Type B pancreatic cell (in vitro differentiated cells): Measurements from ENCODE around the gene TADA2A. TPM values are rescaled to one million over a fixed set of nuclear protein-coding genes. Genes with fewer than 3 reads are reported as not detected.
"Not testable (repeated sequence)": the region's sequence is repeated elsewhere in the genome, so short reads cannot be mapped to it uniquely, and the experiment has no call there.

Experiments
- DNase-seq: peaks from one replicate; pipeline ENCODE4 v3.0.0; 2021; ENCODE audit warnings: mixed read lengths; ENCODE audit not compliant: unreplicated experiment; ENCODE audit errors: extremely low spot score
- H3K27ac Mint-ChIP-seq: 2 replicates; pipeline ENCODE4 v1.8.0; 2021; ENCODE audit warnings: mild to moderate bottlenecking, mixed read lengths
- H3K27me3 Mint-ChIP-seq: 2 replicates; pipeline ENCODE4 v1.8.0; 2021; ENCODE audit warnings: mixed read lengths
- H3K36me3 Mint-ChIP-seq: 2 replicates; pipeline ENCODE4 v1.8.0; 2021; ENCODE audit warnings: mixed read lengths
- H3K4me1 Mint-ChIP-seq: one replicate; pipeline ENCODE4 v1.8.0; 2021; ENCODE audit warnings: mixed read lengths; ENCODE audit not compliant: unreplicated experiment
- H3K4me3 Mint-ChIP-seq: 2 replicates; pipeline ENCODE4 v1.8.0; 2021; ENCODE audit warnings: mild to moderate bottlenecking, mixed read lengths
- H3K9me3 Mint-ChIP-seq: 2 replicates; pipeline ENCODE4 v1.8.0; 2021; ENCODE audit warnings: mixed read lengths
- CTCF ChIP-seq: fragments of 200-600 bp; sonication (generic); conservative IDR thresholded peaks from 2 replicates; pipeline ENCODE4 v1.5.0; 2021; ENCODE audit warnings: antibody characterized with exemption, mild to moderate bottlenecking
- total RNA-seq: library from RNA; stranded (reverse); gene quantifications from 2 replicates; pipeline ENCODE4 v1.2.1, GENCODE V29; 2021; ENCODE audit warnings: low replicate concordance

Gene TADA2A
- total RNA-seq, 1 donor from 2014 or later, result 28.5 TPM

GRCh38 chr17:37446027-37446426 is 39.3 kb downstream of the TADA2A start:
- Mint-ChIP-seq H3K4me3 (no peak overlapping the region), H3K27me3 (no peaks in the 10 kb centered on the region), H3K9me3 (no peaks in the 10 kb centered on the region), H3K4me1 (no peaks in the 10 kb centered on the region), H3K27ac (no peak overlapping the region), H3K36me3 (peaks cover 26% of the 10 kb centered on the region)
- DNase-seq, result no peak
- TF ChIP-seq CTCF, result no peak

- H3K4me1 Mint-ChIP-seq, result no peaks in the 10 kb centered on the region
- H3K27ac Mint-ChIP-seq, result no peak overlapping the region
- no peak for DNase-seq
- H3K4me3 Mint-ChIP-seq, result no peak overlapping the region
- TF ChIP-seq CTCF, result no peak
- no peaks in the 10 kb centered on the region for H3K9me3 Mint-ChIP-seq
- H3K27me3 Mint-ChIP-seq, result no peaks in the 10 kb centered on the region
- H3K36me3 Mint-ChIP-seq, result peaks cover 28% of the 10 kb centered on the region
These were observed 41.0 kb downstream of the TADA2A start for GRCh38 chr17:37447641-37448040.

- no peaks in the 10 kb centered on the region for H3K4me1 Mint-ChIP-seq
- DNase-seq, result no peak
- H3K27me3 Mint-ChIP-seq, result no peaks in the 10 kb centered on the region
- TF ChIP-seq CTCF, result no peak
- peaks cover 31% of the 10 kb centered on the region for H3K36me3 Mint-ChIP-seq
- H3K27ac Mint-ChIP-seq, result peak overlapping the region; percentile 78
- H3K9me3 Mint-ChIP-seq, result no peaks in the 10 kb centered on the region
- peak overlapping the region; percentile 30 for H3K4me3 Mint-ChIP-seq
These were observed 43.4 kb downstream of the TADA2A start for GRCh38 chr17:37450112-37450511.

- not testable (repeated sequence) for H3K36me3 Mint-ChIP-seq, H3K27me3 Mint-ChIP-seq, DNase-seq, H3K4me1 Mint-ChIP-seq, H3K27ac Mint-ChIP-seq, H3K9me3 Mint-ChIP-seq, H3K4me3 Mint-ChIP-seq
These were observed 51.1 kb downstream of the TADA2A start for GRCh38 chr17:37457801-37458200.

- H3K36me3 Mint-ChIP-seq, result peaks cover 4% of the 10 kb centered on the region
- TF ChIP-seq CTCF, result no peak
- H3K9me3 Mint-ChIP-seq, result no peaks in the 10 kb centered on the region
- H3K4me1 Mint-ChIP-seq, result no peaks in the 10 kb centered on the region
- H3K4me3 Mint-ChIP-seq, result no peak overlapping the region
- H3K27me3 Mint-ChIP-seq, result no peaks in the 10 kb centered on the region
- DNase-seq, result no peak
- H3K27ac Mint-ChIP-seq, result no peak overlapping the region
These were observed 52.1 kb downstream of the TADA2A start for GRCh38 chr17:37458805-37459204.

GRCh38 chr17:37461668-37462067 is 55.0 kb downstream of the TADA2A start:
- Mint-ChIP-seq H3K9me3 (no peaks in the 10 kb centered on the region), H3K4me1 (no peaks in the 10 kb centered on the region), H3K4me3 (no peak overlapping the region), H3K36me3 (peaks cover 16% of the 10 kb centered on the region), H3K27me3 (no peaks in the 10 kb centered on the region), H3K27ac (no peak overlapping the region)
- TF ChIP-seq CTCF, result no peak
- no peak for DNase-seq
